ENCODE results near the gene PTCHD1.

Gene PTCHD1

GRCh38 chrX:23344904-23345271, 10.2 kb downstream of the PTCHD1 start:
- in situ Hi-C loops (cut with MboI; ENCODE audit: low sequenced_read_pairs) = no loop called here

DNA sequence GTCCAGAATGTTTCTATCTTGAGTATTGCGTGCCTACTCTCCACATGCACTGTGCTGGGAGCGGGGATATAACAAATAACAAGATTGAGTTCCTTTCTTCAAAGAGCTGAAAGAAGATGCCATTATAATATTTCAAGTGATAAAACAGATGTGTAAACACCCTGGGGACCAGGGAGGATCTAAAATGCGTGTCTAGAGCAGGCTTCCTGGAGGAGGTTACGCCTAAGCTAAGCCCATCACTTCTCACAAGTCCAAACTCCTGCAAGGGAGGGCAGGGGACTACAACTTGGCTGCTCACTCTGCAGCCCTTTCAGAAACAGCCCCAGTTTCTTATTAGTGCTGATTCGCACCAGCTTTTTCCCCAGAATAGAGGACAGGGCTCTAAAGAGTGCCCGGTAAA, 21.5 kb downstream of the PTCHD1 start:
- in situ Hi-C loops (cut with MboI; ENCODE audit: low sequenced_read_pairs) = no loop called here

DNA sequence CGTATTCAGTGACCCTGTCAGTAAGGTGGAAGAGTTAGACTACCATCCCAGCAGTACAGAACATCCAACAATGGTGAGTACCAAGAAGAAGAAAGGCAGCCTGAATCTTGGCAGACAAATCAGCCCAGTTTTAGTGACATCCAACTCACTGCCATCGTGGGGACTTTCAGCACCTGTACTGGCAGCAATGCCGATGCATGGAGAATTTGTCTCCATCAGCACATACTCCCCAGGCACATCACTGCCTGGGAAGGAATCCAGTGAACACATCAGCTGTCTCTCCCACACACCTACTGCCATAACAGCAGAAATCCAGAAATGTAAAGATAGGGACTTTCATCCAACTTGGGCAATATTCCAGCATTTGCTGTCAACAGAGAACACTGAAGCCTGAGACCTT, 29.8 kb downstream of the PTCHD1 start:
- in situ Hi-C loops (cut with MboI; ENCODE audit: low sequenced_read_pairs) = no loop called here

DNA sequence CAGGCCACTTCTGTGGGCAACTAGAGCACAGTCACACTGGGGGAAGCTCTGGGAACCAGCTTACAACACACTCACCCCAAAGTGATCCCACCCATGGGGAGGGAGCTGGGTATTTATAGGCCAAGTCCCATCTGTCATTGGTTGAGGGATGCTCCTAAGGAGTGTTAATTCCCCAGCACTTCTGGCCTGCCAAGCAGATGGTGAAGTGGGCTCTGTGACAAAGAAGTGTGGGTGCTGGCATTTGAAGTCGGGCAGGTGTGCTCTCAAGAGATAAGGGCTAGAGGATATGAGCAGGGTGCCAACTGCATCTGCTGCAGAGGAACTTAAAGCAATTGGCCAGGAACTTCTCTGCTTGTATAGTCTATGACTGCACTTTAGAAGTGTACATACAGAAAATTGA, 30.9 kb downstream of the PTCHD1 start:
- in situ Hi-C loops (cut with MboI; ENCODE audit: low sequenced_read_pairs) = no loop called here

DNA sequence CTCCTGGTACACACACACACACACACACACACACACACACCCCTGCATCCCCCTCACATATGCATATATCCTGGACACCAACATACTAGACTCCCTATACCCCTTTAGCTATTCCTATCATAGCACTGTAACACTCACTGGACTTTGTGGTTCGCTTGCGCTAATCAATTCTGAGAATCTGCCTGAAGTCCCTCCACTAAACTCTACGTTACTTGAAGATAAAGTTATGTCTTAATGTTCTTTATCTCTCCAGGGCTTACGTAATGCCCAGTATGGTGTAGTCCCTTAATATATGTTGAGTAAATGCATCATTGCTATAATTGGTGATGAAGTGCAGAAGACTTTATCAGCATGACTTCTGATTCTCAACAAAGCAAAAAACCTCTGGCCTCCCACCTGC, 32.3 kb downstream of the PTCHD1 start:
- in situ Hi-C loops (cut with MboI; ENCODE audit: low sequenced_read_pairs) = no loop called here

- in situ Hi-C loops (cut with MboI; ENCODE audit: low sequenced_read_pairs) = no loop called here
Observed at GRCh38 chrX:23369027-23369426, 34.4 kb downstream of the PTCHD1 start.

DNA sequence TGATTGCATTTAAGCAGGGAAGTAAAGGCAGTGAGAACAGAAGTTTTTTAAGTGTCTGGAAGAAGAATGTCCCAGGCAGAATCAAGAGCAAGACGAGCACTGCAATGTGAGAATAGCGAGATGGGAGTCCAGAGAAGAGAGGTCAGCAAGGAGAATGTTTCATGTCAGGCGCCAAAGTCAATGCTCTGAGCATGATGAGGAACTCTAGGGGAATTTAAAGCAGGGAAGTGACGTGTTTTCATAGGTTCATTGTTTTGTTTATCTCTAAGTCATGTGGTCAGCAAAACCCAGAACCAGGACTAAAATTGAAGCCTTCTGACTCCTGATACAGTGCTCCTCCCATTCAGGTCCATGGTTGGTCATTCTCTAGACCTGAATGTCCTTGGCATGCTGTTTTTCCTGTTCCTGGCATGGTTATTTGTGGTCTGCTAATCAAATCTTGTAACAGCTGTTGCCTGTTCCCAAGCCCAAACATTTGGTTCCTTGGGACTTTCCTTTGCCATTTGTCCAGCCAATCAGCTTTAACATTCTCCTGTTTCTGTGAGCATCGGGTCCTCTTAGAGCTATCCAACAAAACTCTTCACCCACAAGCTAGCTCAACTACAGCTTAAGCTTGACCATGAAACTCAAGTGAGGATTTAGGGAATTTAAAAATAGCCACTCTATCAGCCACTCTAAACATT, 37.7 kb downstream of the PTCHD1 start:
- in situ Hi-C loops (cut with MboI; ENCODE audit: low sequenced_read_pairs) = no loop called here

GRCh38 chrX:23373129-23373804, 38.6 kb downstream of the PTCHD1 start:
- in situ Hi-C loops (cut with MboI; ENCODE audit: low sequenced_read_pairs) = no loop called here

DNA sequence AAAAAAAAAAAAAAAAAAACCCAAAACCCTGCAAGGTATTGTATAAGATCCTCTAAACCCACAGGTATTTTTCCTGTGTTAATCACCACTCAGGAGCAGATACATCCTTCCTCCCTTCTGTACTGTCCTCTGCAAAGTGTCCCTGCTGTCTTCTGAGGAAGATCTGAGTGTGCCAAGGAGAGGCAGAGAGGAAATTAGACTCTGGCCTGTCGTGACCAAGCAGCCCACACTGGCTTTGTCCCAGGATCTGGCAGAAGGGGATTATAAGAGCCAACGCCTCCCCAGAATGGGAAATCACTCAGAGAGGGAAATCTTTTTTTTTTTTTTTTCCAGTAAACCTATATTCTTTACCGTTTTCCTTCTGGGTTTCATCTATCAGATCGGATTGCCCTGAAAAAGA, 39.6 kb downstream of the PTCHD1 start:
- in situ Hi-C loops (cut with MboI; ENCODE audit: low sequenced_read_pairs) = no loop called here

DNA sequence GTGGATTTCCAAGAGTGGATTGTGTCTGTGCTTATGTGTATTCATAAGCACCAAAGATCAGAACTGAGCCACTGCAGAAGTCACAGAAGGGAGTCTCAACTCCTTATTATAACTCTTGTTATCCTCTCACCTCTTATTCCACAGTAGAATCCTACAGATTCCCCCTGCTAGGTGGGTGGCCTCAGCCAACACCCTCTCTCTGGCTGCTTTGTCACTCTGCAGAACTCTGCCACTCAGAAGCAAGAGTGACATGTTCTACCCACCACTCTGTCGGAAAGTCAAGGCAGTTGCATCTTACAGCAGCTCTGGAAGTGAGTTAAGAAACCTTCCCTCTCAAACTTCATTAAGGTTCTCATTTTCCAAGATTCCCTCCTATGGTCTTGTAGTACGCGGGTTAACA, 41.9 kb downstream of the PTCHD1 start:
- in situ Hi-C loops (cut with MboI; ENCODE audit: low sequenced_read_pairs) = no loop called here

GRCh38 chrX:23380581-23380980, 45.9 kb downstream of the PTCHD1 start:
- in situ Hi-C loops (cut with MboI; ENCODE audit: low sequenced_read_pairs) = no loop called here

- in situ Hi-C loops (cut with MboI; ENCODE audit: low sequenced_read_pairs) = no loop called here
Observed at GRCh38 chrX:23381099-23382087, 46.7 kb downstream of the PTCHD1 start.

DNA sequence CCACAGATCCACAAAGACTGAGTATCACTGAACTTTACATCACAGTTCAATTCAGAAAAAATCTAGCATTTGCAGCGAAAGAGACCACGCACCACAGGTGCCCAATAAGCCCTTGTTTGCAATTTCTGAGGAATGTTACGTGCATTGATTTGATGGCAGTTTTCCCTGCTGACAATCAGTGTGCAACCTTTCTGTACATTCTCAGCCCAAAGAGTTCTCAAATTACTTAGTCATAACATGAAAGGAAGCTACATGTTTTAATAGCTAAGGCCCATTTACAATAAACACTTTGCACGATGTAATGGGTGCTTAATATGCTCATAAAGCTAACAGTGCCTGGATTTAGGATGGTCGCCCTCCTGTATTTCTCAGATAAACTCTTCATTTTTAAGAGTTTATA, 47.9 kb downstream of the PTCHD1 start:
- in situ Hi-C loops (cut with MboI; ENCODE audit: low sequenced_read_pairs) = no loop called here

DNA sequence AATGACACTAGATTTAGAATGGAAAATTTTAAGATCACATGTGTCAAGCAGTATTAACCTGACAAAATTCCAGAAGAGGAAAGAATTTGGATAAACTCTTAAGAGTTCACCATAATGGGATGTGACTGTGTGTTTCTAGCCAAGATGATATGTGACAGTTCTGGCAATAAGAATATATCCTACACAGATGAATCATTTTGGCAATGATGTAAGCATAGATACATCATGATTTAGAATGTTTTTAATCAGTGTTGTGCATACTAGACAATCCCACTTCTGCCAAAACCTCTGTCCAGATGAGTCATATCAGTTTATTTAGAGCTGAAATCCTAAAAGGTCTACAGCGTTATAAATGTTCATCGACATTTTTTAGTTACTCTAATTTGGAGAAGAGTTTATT, 48.8 kb downstream of the PTCHD1 start:
- in situ Hi-C loops (cut with MboI; ENCODE audit: low sequenced_read_pairs) = no loop called here

- in situ Hi-C loops (cut with MboI; ENCODE audit: low sequenced_read_pairs) = no loop called here
Observed at GRCh38 chrX:23385242-23385641, 50.6 kb downstream of the PTCHD1 start.

- in situ Hi-C loops (cut with MboI; ENCODE audit: low sequenced_read_pairs) = no loop called here
Observed at GRCh38 chrX:23386260-23386659, 51.6 kb downstream of the PTCHD1 start.

DNA sequence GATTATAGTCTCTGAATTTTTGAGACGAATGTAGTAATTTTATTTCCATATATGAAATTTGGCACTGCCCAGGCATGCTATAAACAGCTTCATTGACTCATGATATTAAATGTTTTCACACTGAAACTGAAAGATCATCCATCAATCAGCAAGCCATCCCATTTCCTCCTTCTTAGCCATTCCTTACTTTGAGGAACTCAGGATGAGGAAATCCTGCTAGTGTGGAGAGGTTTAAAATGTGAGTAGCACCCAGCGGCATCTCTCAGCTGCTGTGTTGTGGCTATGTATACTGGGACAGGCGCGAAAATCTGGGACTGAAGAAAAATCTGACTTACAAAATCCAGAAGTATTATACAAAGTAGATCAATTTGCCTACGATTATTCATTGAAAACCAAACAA, 52.1 kb downstream of the PTCHD1 start:
- in situ Hi-C loops (cut with MboI; ENCODE audit: low sequenced_read_pairs) = no loop called here

DNA sequence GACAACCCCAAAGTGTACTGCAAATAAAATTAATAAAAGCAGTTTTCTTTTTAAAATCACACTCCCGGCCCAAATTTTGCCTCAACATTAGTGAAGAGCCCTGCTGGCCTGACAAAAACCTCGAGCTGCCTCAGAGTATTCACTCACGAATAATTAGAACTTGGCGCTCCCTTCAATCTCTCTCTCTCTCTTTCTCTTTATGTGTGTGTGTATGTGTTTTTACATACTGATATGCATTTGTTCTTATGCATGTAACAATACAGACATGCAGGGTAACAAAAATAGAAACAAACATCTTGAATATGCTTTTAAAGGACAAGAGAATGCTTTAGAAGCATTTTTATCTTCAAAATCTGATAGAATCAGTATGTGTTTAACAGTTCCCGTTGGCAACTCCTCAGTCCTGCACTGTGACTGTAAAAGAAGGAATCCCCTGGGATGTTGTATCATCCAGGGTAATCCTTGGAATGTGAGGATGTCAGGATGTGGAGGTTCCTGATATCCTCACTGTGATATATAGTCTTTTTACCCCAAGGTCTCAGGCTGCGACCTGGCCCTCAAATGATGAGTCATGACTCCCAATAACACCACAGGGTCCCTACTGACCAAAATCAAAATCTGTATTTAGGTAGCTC, 53.0 kb downstream of the PTCHD1 start:
- in situ Hi-C loops (cut with MboI; ENCODE audit: low sequenced_read_pairs) = no loop called here

- in situ Hi-C loops (cut with MboI; ENCODE audit: low sequenced_read_pairs) = no loop called here
Observed at GRCh38 chrX:23389196-23389792, 54.6 kb downstream of the PTCHD1 start.

DNA sequence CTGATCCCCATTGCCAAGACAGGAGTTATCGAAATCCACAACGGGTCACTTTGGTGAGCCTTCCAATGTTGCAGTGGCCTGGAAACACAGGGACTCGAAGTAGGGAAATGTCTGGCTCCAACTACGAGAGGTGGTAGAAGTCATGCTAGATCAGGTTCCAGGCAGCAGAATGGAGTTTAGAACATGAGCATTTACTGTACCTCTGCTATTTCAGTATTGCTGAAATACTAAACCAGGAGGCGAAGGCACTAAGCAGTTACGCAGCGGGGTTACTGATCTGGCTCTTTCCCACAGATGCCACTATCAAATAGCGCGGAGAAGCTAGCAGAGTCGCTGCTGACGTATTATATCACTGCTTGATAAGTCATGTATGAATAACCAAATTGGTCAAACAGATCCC, 56.3 kb downstream of the PTCHD1 start:
- in situ Hi-C loops (cut with MboI; ENCODE audit: low sequenced_read_pairs) = no loop called here

DNA sequence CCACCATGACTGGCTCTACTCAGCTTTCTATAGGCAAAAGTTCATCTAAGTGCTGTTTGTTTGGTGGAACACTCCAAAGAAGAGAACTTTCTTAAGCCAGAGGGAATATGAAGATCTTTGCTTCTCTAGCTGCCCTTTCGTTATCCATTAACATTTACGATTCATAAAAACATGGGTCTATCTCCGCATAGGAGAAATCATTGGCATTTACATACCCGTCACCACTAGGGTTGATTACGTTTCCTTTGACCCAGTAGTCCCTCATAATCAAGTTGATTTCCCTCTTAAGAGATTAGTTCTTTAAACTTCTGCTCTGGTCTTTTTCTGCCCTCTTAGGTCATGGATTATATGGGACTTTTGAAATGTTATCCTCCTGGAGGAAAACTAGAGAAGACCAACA, 57.5 kb downstream of the PTCHD1 start:
- in situ Hi-C loops (cut with MboI; ENCODE audit: low sequenced_read_pairs) = no loop called here
